Sigmoid colon (tissue), 7 donors: ENCODE measurements around the gene UHRF2. TPM values are rescaled to one million over a fixed set of nuclear protein-coding genes. Genes with fewer than 3 reads are reported as not detected.
A peak's percentile ranks its signal among the peaks of the same experiment; 100 is the strongest.
"Not testable (repeated sequence)": the region's sequence is repeated elsewhere in the genome, so short reads cannot be mapped to it uniquely, and the experiment has no call there.

Experiments
- DNase-seq: peaks from one replicate; pipeline ENCODE4 v3.0.0-alpha.2; 2019
- H3K27ac ChIP-seq, 4 donors: fragments of 200-600 bp; sonication (generic); one replicate each; pipeline ENCODE4 v1.5.1; 2016 to 2019; ENCODE audit warnings: mild to moderate bottlenecking in 1 of 4
- H3K27me3 ChIP-seq, 3 donors: fragments of 200-600 bp; sonication (generic); one replicate each; pipeline ENCODE4 v1.5.1; 2019; ENCODE audit warnings: mild to moderate bottlenecking in 1 of 3
- H3K36me3 ChIP-seq, 4 donors: fragments of 200-600 bp; sonication (generic); one replicate each; pipeline ENCODE4 v1.5.1; 2016 to 2019
- H3K4me1 ChIP-seq, 4 donors: fragments of 200-600 bp; sonication (generic); one replicate each; pipeline ENCODE4 v1.5.1; 2017 to 2019
- H3K4me3 ChIP-seq, 4 donors: fragments of 200-600 bp; sonication (generic); one replicate each; pipeline ENCODE4 v1.5.1; 2017 to 2019; ENCODE audit warnings: mild to moderate bottlenecking in 2 of 4, moderate library complexity in 1 of 4
- H3K9me3 ChIP-seq, 4 donors: fragments of 200-600 bp in 3 of 4; sonication (generic) in 3 of 4; one replicate each; pipeline versions ENCODE4 v1.5.1 to v1.6.1; 2013 to 2019
- CTCF ChIP-seq, 4 experiments: fragments of 450-650 bp in 3 of 4; fragments of 200-600 bp in 1 of 4; IDR thresholded peaks; one replicate each; pipeline ENCODE4 v1.5.1; 2016 to 2019; ENCODE audit warnings: antibody characterized with exemption in 4 of 4, mild to moderate bottlenecking in 3 of 4, moderate library complexity in 2 of 4
- EP300 ChIP-seq, 4 donors: sonication (generic); formaldehyde crosslinking; IDR thresholded peaks; one replicate each; pipeline ENCODE4 v1.6.1; 2017; ENCODE audit warnings: antibody characterized with exemption in 4 of 4
- POLR2A ChIP-seq, 2 donors: fragments of 450-650 bp; IDR thresholded peaks; one replicate each; pipeline ENCODE4 v1.6.1; 2016; ENCODE audit warnings: antibody characterized with exemption in 2 of 2, mild to moderate bottlenecking in 2 of 2, moderate library complexity in 2 of 2
- POLR2AphosphoS5 ChIP-seq, 4 donors: sonication (generic); formaldehyde crosslinking; IDR thresholded peaks; one replicate each; pipeline ENCODE4 v1.6.1; 2017; ENCODE audit warnings: antibody characterized with exemption in 4 of 4
- WGBS, 2 donors: extraction: QIAGEN DNeasy Blood & Tissue Kit; methylation state at CpG; one replicate each; pipeline ENCODE4 v1.1.7; 2013; 5-methylcytosine and 5-hydroxymethylcytosine counted together
- intact Hi-C: fragments of 100-400 bp; cut with DNase I; formaldehyde crosslinking; loops from one replicate; pipeline ENCODE4 v1.15.1; 2023
- polyA plus RNA-seq, 3 donors: library from polyadenylated mRNA; stranded (reverse); fragments of 200-250 nt; gene quantifications; one replicate each; pipeline ENCODE4 v1.2.3, GENCODE V29; 2013
- total RNA-seq, 4 donors: library from RNA; depleted of rRNA; stranded (reverse); fragments of >200 nt; gene quantifications; one replicate each; pipeline ENCODE4 v1.1.0, GENCODE V29; 2016
- donor health status: healthy with polysubstance abuse.
- donor health status: Bipolar disorder and iron deficiency.
- donor health status: healthy.

The UHRF2 gene, protein sequence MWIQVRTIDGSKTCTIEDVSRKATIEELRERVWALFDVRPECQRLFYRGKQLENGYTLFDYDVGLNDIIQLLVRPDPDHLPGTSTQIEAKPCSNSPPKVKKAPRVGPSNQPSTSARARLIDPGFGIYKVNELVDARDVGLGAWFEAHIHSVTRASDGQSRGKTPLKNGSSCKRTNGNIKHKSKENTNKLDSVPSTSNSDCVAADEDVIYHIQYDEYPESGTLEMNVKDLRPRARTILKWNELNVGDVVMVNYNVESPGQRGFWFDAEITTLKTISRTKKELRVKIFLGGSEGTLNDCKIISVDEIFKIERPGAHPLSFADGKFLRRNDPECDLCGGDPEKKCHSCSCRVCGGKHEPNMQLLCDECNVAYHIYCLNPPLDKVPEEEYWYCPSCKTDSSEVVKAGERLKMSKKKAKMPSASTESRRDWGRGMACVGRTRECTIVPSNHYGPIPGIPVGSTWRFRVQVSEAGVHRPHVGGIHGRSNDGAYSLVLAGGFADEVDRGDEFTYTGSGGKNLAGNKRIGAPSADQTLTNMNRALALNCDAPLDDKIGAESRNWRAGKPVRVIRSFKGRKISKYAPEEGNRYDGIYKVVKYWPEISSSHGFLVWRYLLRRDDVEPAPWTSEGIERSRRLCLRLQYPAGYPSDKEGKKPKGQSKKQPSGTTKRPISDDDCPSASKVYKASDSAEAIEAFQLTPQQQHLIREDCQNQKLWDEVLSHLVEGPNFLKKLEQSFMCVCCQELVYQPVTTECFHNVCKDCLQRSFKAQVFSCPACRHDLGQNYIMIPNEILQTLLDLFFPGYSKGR
- total RNA-seq (10 to 100 TPM; 49.1 to 55.6 (median 53.6) TPM), polyA plus RNA-seq (10 to 100 TPM in 2 of 3 donors, 1 to 10 TPM in 1; 7.6 to 36.6 (median 19.5) TPM)

GRCh38 chr9:6412487-6413364 lies at the start of gene UHRF2:
TSS of gene UHRF2 (plus strand) at chr9:6413199. CDS start at chr9:6413491, 292 bp downstream.
- 4 to 23% methylated on average over 88 of the region's 88 CpGs for WGBS, 2 donors
- TF ChIP-seq POLR2A (IDR thresholded peaks at IDR 0.05) (peak; percentile 45 to 46), EP300 (IDR thresholded peaks at IDR 0.05) (no peak), POLR2AphosphoS5 (IDR thresholded peaks at IDR 0.05) (peak; percentile 63 to 95 (median 89))

GRCh38 chr9:6367128-6367890 lies 45.7 kb upstream of the UHRF2 start:
- Histone ChIP-seq H3K27me3 (no peaks in the 10 kb centered on the region), H3K36me3 (no peaks in the 10 kb centered on the region), H3K4me3 (no peak overlapping the region), H3K27ac (no peak overlapping the region), H3K4me1 (no peaks in the 10 kb centered on the region), H3K9me3 (no peaks in the 10 kb centered on the region)
- TF ChIP-seq CTCF (IDR thresholded peaks at IDR 0.05): no peak
- 67 to 73% methylated on average over 4 of the region's 4 CpGs for WGBS, 2 donors
- intact Hi-C loops: no loop called here
- no peak for DNase-seq

More at GRCh38 chr9:6412487-6413364, at the start of gene UHRF2:
- no peaks in the 10 kb centered on the region for H3K27me3 ChIP-seq
- peak within 1 kb of the TSS; percentile 79 to 99 (median 88) for H3K4me3 ChIP-seq
- no peaks in the 10 kb centered on the region for H3K9me3 ChIP-seq
- H3K36me3 ChIP-seq: no peaks in the 10 kb centered on the region
- intact Hi-C loops: loop anchor here (2.0 to 10.0 kb wide), 7 partner anchors 92 to 1428 kb away; partner anchors contain the start of genes JAK2, KDM4C, PLGRKT and RIC1
- peak; percentile 99 for DNase-seq
- peak within 1 kb of the TSS; percentile 86 to 90 (median 90) for H3K27ac ChIP-seq
- peaks cover 0 to 43% (median 28%) of the 10 kb centered on the region in 4 donors for H3K4me1 ChIP-seq

DNA sequence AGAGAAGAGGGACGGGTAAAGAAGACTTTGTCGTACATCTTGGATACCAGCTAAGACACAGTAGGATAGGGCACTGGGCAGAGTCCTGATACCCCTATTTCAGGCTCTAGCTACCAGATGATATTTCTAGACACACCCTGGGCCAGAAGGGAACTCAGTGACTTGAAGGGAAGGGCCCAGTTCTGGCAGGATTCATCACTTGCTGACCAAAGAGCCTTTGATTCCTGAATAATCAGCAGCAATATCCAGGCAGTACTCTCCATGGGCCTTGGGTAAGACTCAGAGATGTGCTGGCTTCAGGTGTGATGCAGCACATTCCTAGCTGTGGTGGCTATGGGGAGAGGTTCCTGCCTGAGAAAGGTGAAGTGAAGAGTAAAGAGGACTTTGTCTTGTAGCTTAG lies 44.2 kb upstream of the UHRF2 start:
- Histone ChIP-seq H3K4me1 (no peaks in the 10 kb centered on the region), H3K27ac (no peak overlapping the region)
- intact Hi-C loops: no loop called here

DNA sequence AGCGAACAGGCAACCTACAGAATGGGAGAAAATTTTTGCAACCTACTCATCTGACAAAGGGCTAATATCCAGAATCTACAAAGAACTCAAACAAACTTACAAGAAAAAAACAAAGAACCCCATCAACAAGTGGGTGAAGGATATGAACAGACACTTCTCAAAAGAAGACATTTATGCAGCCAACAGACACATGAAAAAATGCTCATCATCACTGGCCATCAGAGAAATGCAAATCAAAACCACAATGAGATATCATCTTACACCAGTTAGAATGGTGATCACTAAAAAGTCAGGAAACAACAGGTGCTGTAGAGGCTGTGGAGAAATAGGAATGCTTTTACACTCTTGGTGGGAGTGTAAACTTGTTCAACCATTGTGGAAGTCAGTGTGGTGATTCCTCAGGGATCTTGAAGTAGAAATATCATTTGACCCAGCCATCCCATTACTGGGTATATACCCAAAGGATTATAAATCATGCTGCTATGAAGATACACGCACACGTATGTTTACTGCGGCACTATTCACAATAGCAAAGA lies 31.5 kb upstream of the UHRF2 start:
- 92 to 93% methylated on average over 4 of the region's 4 CpGs for WGBS, 2 donors
- H3K4me3 ChIP-seq, H3K27me3 ChIP-seq, intact Hi-C loops, H3K4me1 ChIP-seq, H3K9me3 ChIP-seq, DNase-seq, H3K27ac ChIP-seq, H3K36me3 ChIP-seq: not testable (repeated sequence)

More for the DNA sequence above, 44.2 kb upstream of the UHRF2 start:
- no peaks in the 10 kb centered on the region for H3K9me3 ChIP-seq
- no peak for TF ChIP-seq EP300 (IDR thresholded peaks at IDR 0.05)
- TF ChIP-seq CTCF (IDR thresholded peaks at IDR 0.05): no peak
- TF ChIP-seq POLR2A (IDR thresholded peaks at IDR 0.05): no peak
- no peak for TF ChIP-seq POLR2AphosphoS5 (IDR thresholded peaks at IDR 0.05)
- no peaks in the 10 kb centered on the region for H3K27me3 ChIP-seq
- no peaks in the 10 kb centered on the region for H3K36me3 ChIP-seq
- DNase-seq: no peak
- no peak overlapping the region for H3K4me3 ChIP-seq
- 97 to 99% methylated on average over 2 of the region's 2 CpGs for WGBS, 2 donors

GRCh38 chr9:6382681-6383080 lies 30.3 kb upstream of the UHRF2 start:
- H3K4me1 ChIP-seq: peaks cover 0 to 4% (median 0%) of the 10 kb centered on the region in 4 donors
- H3K9me3 ChIP-seq: no peaks in the 10 kb centered on the region
- no peak for DNase-seq
- H3K36me3 ChIP-seq: no peaks in the 10 kb centered on the region
- WGBS, 2 donors: 5 to 36% methylated on average over 1 of the region's 1 CpG
- intact Hi-C loops: no loop called here
- H3K4me3 ChIP-seq: no peak overlapping the region
- TF ChIP-seq EP300 (IDR thresholded peaks at IDR 0.05) (no peak), CTCF (IDR thresholded peaks at IDR 0.05) (no peak), POLR2AphosphoS5 (IDR thresholded peaks at IDR 0.05) (no peak), POLR2A (IDR thresholded peaks at IDR 0.05) (no peak)
- no peak overlapping the region for H3K27ac ChIP-seq
- no peaks in the 10 kb centered on the region for H3K27me3 ChIP-seq
